Colonic mucosa (tissue), 4 donors: ENCODE measurements around the gene MUC5B. TPM values are rescaled to one million over a fixed set of nuclear protein-coding genes. Genes with fewer than 3 reads are reported as not detected.

ENCODE experiments used
- DNase-seq: peaks from one replicate; pipeline ENCODE4 v3.0.0-alpha.2; 2020
- H3K27ac ChIP-seq: fragments of 200-600 bp; one replicate; pipeline ENCODE4 v1.8.0; 2021
- H3K27me3 ChIP-seq: fragments of 200-600 bp; one replicate; pipeline ENCODE4 v1.8.0; 2021
- H3K36me3 ChIP-seq: fragments of 200-600 bp; one replicate; pipeline ENCODE4 v1.8.0; 2021
- H3K4me1 ChIP-seq: fragments of 200-600 bp; one replicate; pipeline ENCODE4 v1.8.0; 2021; ENCODE audit warnings: mild to moderate bottlenecking
- H3K4me3 ChIP-seq: fragments of 200-600 bp; one replicate; pipeline ENCODE4 v1.8.0; 2021
- H3K9ac ChIP-seq, 2 donors: one replicate each; pipeline ENCODE4 v1.7.0; 2013; ENCODE audit warnings: control low read depth in 2 of 2, low read depth in 2 of 2, low read length in 2 of 2
- H3K9me3 ChIP-seq: fragments of 200-600 bp; one replicate; pipeline ENCODE4 v1.8.0; 2021
- CTCF ChIP-seq: fragments of 200-600 bp; IDR thresholded peaks from one replicate; pipeline ENCODE4 v1.8.0; 2022; ENCODE audit warnings: antibody characterized with exemption, mild to moderate bottlenecking
- intact Hi-C: fragments of 100-400 bp; cut with DNase I; formaldehyde crosslinking; loops from one replicate; pipeline ENCODE4 v1.14.1; 2022
- total RNA-seq, 2 donors: library from RNA; stranded (reverse); fragmentation: NEBNext Ultra II Directional in 1 of 2; extraction: Animal tissue kit (Norgen Biotek cat#: 25700) in 1 of 2; gene quantifications; one replicate each; pipeline ENCODE4 v1.2.1, GENCODE V29; 2021
- donor health status: healthy.
- donor health status: DM: no; HTN: no; CAD: no.
- donor health status: DM: no; HTN: no; CAD: no.

MUC5B gene
- total RNA-seq, 2 donors from 2014 or later: 285 to 655 TPM

DNA sequence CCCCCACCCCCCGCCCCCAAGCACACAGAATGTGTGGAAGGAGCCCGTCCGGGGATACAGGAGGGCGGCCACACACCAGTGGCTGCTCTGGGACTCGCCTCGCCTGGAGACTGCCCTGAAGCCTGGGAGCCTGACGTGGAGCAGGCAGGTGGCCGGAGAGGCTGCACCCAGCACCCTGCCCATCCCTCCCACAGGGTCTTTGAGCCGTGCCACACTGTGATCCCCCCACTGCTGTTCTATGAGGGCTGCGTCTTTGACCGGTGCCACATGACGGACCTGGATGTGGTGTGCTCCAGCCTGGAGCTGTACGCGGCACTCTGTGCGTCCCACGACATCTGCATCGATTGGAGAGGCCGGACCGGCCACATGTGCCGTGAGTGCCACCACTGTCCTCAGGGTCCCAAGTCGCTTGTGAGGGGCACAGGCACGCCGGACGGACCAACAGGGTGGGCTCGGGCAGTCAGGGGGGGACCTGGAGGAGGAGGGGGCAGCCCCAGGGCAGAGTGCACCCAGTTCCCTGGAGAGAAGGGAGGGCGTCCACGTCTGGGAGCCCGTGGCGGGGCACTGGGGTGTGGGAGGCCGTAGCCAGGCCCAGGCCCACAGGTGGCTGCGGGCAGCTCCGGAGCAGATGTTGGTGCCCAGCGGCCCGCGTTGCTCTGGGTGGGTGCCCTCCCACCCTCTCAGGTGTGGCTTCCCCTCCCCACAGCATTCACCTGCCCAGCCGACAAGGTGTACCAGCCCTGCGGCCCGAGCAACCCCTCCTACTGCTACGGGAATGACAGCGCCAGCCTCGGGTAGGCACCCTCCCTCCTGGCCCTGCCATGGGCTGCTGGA is 27.0 kb upstream of the MUC5B start:
- Histone ChIP-seq H3K36me3 (no peaks in the 10 kb centered on the region), H3K9me3 (no peaks in the 10 kb centered on the region), H3K9ac (no peak overlapping the region), H3K27ac (no peak overlapping the region), H3K4me1 (peaks cover 4% of the 10 kb centered on the region), H3K4me3 (no peak overlapping the region), H3K27me3 (peaks cover 13% of the 10 kb centered on the region)
- no peak for DNase-seq
- no peak for TF ChIP-seq CTCF
- intact Hi-C loops: no loop called here

DNA sequence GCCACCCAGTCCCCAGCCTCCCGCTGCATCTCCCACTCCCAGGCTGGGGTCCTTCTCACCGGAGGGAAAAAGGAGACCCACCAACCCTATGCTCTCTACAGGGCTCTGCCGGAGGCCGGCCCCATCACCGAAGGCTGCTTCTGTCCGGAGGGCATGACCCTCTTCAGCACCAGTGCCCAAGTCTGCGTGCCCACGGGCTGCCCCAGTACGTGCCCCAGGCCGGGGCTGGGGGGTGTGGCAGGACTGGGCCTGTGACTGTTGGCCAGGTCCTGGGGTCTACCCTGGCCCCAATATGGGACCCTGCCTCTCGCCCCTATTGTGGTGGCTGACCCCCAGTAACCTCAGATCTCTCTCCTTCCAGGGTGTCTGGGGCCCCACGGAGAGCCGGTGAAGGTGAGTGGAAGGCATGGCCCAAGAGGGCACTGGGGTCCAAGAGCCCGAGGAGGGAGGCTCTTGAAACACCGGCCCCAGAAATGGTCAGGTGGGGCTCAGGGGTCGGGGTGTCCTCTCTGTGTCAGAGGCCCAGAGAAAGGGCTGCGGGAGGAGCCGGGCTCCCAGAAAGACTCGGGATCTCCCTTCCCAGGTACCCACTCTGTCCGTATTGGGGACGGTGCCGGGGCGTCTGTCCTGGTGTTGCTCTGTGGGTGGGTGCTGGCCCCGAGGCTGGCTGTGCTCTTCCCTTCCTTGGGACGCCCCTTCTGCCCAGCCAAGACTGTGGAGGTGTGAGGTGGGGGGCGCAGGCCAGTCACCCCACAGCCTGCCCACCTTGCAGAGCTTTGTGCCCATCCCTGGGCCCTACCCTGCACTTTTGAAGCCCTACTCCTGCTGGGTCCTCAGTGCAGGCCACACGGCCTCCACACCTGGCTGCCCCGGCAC is 26.1 kb upstream of the MUC5B start:
- Histone ChIP-seq H3K4me1 (peaks cover 4% of the 10 kb centered on the region), H3K9me3 (no peaks in the 10 kb centered on the region), H3K27ac (no peak overlapping the region), H3K36me3 (no peaks in the 10 kb centered on the region), H3K4me3 (no peak overlapping the region), H3K9ac (no peak overlapping the region), H3K27me3 (peaks cover 13% of the 10 kb centered on the region)
- intact Hi-C loops: no loop called here
- TF ChIP-seq CTCF: no peak
- no peak for DNase-seq

GRCh38 chr11:1197431-1197885 is 25.4 kb upstream of the MUC5B start:
- Histone ChIP-seq H3K9ac (no peak overlapping the region), H3K36me3 (no peaks in the 10 kb centered on the region), H3K4me1 (peaks cover 4% of the 10 kb centered on the region), H3K27me3 (peaks cover 13% of the 10 kb centered on the region), H3K27ac (no peak overlapping the region), H3K4me3 (no peak overlapping the region), H3K9me3 (no peaks in the 10 kb centered on the region)
- DNase-seq: no peak
- no peak for TF ChIP-seq CTCF
- intact Hi-C loops: no loop called here

DNA sequence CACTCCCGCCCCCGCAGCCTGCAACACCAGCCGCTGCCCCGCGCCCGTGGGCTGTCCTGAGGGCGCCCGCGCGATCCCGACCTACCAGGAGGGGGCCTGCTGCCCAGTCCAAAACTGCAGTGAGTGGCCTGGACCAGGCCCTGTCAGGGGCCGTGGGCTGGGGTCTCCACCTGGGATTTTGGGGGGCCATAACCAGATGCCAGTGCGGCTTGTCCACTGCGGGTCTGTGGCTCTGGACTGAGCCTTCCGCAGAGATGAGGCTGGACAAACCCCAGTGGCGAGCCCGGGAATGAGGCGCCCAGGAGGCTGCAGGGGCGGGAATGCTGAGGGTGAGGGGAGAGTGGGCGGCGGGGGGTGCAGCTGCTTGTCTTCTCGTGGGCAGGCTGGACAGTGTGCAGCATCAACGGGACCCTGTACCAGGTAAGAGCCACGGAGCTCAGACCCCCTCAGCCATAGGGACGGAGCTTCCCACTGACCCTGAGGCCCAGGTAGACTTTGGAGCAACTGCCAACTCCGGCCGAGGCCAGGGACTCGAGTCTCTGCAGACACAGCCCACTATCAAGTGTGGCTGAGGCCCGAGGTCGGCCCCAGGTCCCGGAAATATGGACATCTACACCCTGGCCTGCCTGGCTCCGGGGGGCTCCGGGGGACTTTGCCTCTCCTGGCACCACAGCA is 24.8 kb upstream of the MUC5B start:
- TF ChIP-seq CTCF: no peak
- Histone ChIP-seq H3K9me3 (no peaks in the 10 kb centered on the region), H3K9ac (no peak overlapping the region), H3K27ac (no peak overlapping the region), H3K4me1 (peaks cover 4% of the 10 kb centered on the region), H3K27me3 (peaks cover 13% of the 10 kb centered on the region), H3K36me3 (no peaks in the 10 kb centered on the region), H3K4me3 (no peak overlapping the region)
- DNase-seq: no peak
- intact Hi-C loops: no loop called here

- TF ChIP-seq CTCF: no peak
- H3K9ac ChIP-seq: no peak overlapping the region
- no peak overlapping the region for H3K27ac ChIP-seq
- peaks cover 8% of the 10 kb centered on the region for H3K4me1 ChIP-seq
- H3K9me3 ChIP-seq: no peaks in the 10 kb centered on the region
- H3K36me3 ChIP-seq: no peaks in the 10 kb centered on the region
- H3K4me3 ChIP-seq: no peak overlapping the region
- H3K27me3 ChIP-seq: peaks cover 13% of the 10 kb centered on the region
- intact Hi-C loops: no loop called here
- DNase-seq: no peak
Observed at GRCh38 chr11:1198561-1199240, 24.2 kb upstream of the MUC5B start.
